B cell (primary cell): Measurements from ENCODE around the gene TPRN. TPM values are rescaled to one million over a fixed set of nuclear protein-coding genes. Genes with fewer than 3 reads are reported as not detected.

Source experiments
- ATAC-seq: fragments of 200-7000 bp; cut with Tn5 transposase; one replicate; pipeline ENCODE4 v1.10.0; 2021; ENCODE audit warnings: low read depth, mild to moderate bottlenecking, moderate number of reproducible peaks, moderate library complexity
- CTCF ChIA-PET: fragments of 350-600 bp; sonication (Branson Sonifier 250); formaldehyde crosslinking; loops from one replicate; lab custom pipeline; 2021; ENCODE audit warnings: antibody characterized with exemption, inconsistent platforms; lab: Charles Lee
- POLR2A ChIA-PET: fragments of 350-600 bp; sonication (Branson Sonifier 250); formaldehyde crosslinking; loops from one replicate; lab custom pipeline; 2021; ENCODE audit warnings: antibody characterized with exemption; lab: Charles Lee
- DNase-seq: peaks from one replicate; pipeline ENCODE4 v3.0.0; 2013
- H2AFZ ChIP-seq: 2 replicates; pipeline ENCODE4 v1.6.1; 2012; ENCODE audit warnings: mild to moderate bottlenecking, low read depth, low read length; ENCODE audit not compliant: insufficient read depth, poor library complexity, severe bottlenecking
- H3K27ac ChIP-seq, 2 donors: 1 replicate in 1 of 2; 2 replicates in 1 of 2; pipeline ENCODE4 v1.5.1; 2012 to 2013; ENCODE audit warnings: low read length in 2 of 2, mild to moderate bottlenecking in 2 of 2, moderate library complexity in 1 of 2
- H3K27me3 ChIP-seq, 4 experiments: fragments of 200-600 bp in 1 of 4; sonication (generic) in 1 of 4; replicated peaks in 1 of 4; 1 replicate in 2 of 4; 2 replicates in 2 of 4; pipeline versions ENCODE4 v1.6.1 to v1.7.0; 2013 to 2016; ENCODE audit warnings: low read length in 3 of 4, mild to moderate bottlenecking in 2 of 4, mixed read lengths in 1 of 4, moderate library complexity in 1 of 4; ENCODE audit not compliant: insufficient read depth in 4 of 4, control insufficient read depth in 3 of 4; ENCODE audit errors: control extremely low read depth in 1 of 4
- H3K36me3 ChIP-seq, 2 experiments: replicated peaks in 1 of 2; 1 replicate in 1 of 2; 2 replicates in 1 of 2; pipeline versions ENCODE4 v1.6.1 to v1.7.1; 2013; ENCODE audit warnings: low read length in 1 of 2; ENCODE audit not compliant: insufficient read depth in 2 of 2, control insufficient read depth in 1 of 2; ENCODE audit errors: control extremely low read depth in 1 of 2, extremely low read depth in 1 of 2
- H3K4me1 ChIP-seq, 2 donors: fragments of 200-600 bp in 1 of 2; sonication (generic) in 1 of 2; 1 replicate in 1 of 2; 2 replicates in 1 of 2; pipeline versions ENCODE4 v1.5.1 to v1.6.1; 2013 to 2017; ENCODE audit warnings: low read length in 2 of 2; ENCODE audit not compliant: control insufficient read depth in 2 of 2, insufficient read depth in 2 of 2
- H3K4me2 ChIP-seq: replicated peaks from 2 replicates; pipeline ENCODE3; 2012; ENCODE audit warnings: mild to moderate bottlenecking, low read depth, low read length; ENCODE audit not compliant: poor library complexity, severe bottlenecking
- H3K4me3 ChIP-seq, 5 experiments: fragments of 200-600 bp in 1 of 5; sonication (generic) in 1 of 5; 1 replicate in 3 of 5; 2 replicates in 2 of 5; pipeline versions ENCODE4 v1.5.1 to v1.7.0; 2011 to 2016; ENCODE audit warnings: low read length in 4 of 5, mild to moderate bottlenecking in 4 of 5, low read depth in 2 of 5, control low read depth in 1 of 5, moderate library complexity in 1 of 5; ENCODE audit not compliant: insufficient read depth in 1 of 5; ENCODE audit errors: control extremely low read depth in 1 of 5, extremely low read depth in 1 of 5
- H3K79me2 ChIP-seq: fragments of 200-600 bp; sonication (generic); one replicate; pipeline ENCODE4 v1.6.0; 2016; ENCODE audit warnings: low read length; ENCODE audit not compliant: control insufficient read depth, insufficient read depth
- H3K9ac ChIP-seq: fragments of 200-600 bp; sonication (generic); 2 replicates; pipeline ENCODE4 v1.6.1; 2017; ENCODE audit warnings: mild to moderate bottlenecking, low read length, moderate library complexity
- H3K9me3 ChIP-seq, 3 donors: one replicate each; pipeline versions ENCODE4 v1.6.1 to v1.7.1; 2013; ENCODE audit warnings: low read length in 2 of 3; ENCODE audit not compliant: control insufficient read depth in 2 of 3, insufficient read depth in 1 of 3; ENCODE audit errors: control extremely low read depth in 1 of 3
- H4K20me1 ChIP-seq: 2 replicates; pipeline ENCODE4 v1.6.0; 2012; ENCODE audit warnings: mild to moderate bottlenecking, low read length; ENCODE audit not compliant: insufficient read depth, control insufficient read depth, poor library complexity, severe bottlenecking
- H3K27ac Mint-ChIP-seq: one replicate; pipeline ENCODE4 v1.8.0; 2021; ENCODE audit warnings: mixed read lengths
- H3K27me3 Mint-ChIP-seq: one replicate; pipeline ENCODE4 v1.8.0; 2021; ENCODE audit warnings: mixed read lengths
- H3K4me1 Mint-ChIP-seq: one replicate; pipeline ENCODE4 v1.8.0; 2021; ENCODE audit warnings: mixed read lengths
- H3K4me3 Mint-ChIP-seq: one replicate; pipeline ENCODE4 v1.8.0; 2021; ENCODE audit warnings: mixed read lengths
- H3K9me3 Mint-ChIP-seq: one replicate; pipeline ENCODE4 v1.8.0; 2022; ENCODE audit warnings: mixed read lengths; ENCODE audit not compliant: insufficient read depth
- EZH2 ChIP-seq: IDR thresholded peaks from 2 replicates; pipeline ENCODE4 v1.6.1; 2012; ENCODE audit warnings: borderline replicate concordance, low read depth, mild to moderate bottlenecking, moderate library complexity, low read length; ENCODE audit not compliant: insufficient read depth, poor library complexity, severe bottlenecking
- WGBS: methylation state at CpG from one replicate; pipeline ENCODE4 v1.1.5; 2013; ENCODE audit warnings: missing lambda C conversion rate; ENCODE audit not compliant: insufficient coverage; 5-methylcytosine and 5-hydroxymethylcytosine counted together
- intact Hi-C: fragments of 100-400 bp; cut with micrococcal nuclease; formaldehyde crosslinking; loops from one replicate; pipeline ENCODE4 v1.10.0; 2022
- polyA plus RNA-seq: library from polyadenylated mRNA; depleted of rRNA; stranded (reverse); fragments of >200 nt; gene quantifications from 2 replicates; pipeline ENCODE4 v1.2.3, GENCODE V29; 2012
- total RNA-seq, 2 donors: library from RNA; stranded (reverse); fragments of 120-200 nt in 1 of 2; gene quantifications; 1 replicate in 1 of 2; 2 replicates in 1 of 2; pipeline versions ENCODE4 v1.2.3 to v1.2.4, GENCODE V29; 2013 to 2022
- TF ChIP-seq, protein P1 (sequence below): fragments of 200-600 bp; IDR thresholded peaks from one replicate; pipeline ENCODE4 v1.8.0; 2022; ENCODE audit warnings: antibody characterized with exemption, mild to moderate bottlenecking

TPRN gene
- total and polyA plus RNA-seq, 2 donors (not counting 1 experiment from before 2014, with no cell fraction given), result 5.7 to 16.3 TPM

DNA sequence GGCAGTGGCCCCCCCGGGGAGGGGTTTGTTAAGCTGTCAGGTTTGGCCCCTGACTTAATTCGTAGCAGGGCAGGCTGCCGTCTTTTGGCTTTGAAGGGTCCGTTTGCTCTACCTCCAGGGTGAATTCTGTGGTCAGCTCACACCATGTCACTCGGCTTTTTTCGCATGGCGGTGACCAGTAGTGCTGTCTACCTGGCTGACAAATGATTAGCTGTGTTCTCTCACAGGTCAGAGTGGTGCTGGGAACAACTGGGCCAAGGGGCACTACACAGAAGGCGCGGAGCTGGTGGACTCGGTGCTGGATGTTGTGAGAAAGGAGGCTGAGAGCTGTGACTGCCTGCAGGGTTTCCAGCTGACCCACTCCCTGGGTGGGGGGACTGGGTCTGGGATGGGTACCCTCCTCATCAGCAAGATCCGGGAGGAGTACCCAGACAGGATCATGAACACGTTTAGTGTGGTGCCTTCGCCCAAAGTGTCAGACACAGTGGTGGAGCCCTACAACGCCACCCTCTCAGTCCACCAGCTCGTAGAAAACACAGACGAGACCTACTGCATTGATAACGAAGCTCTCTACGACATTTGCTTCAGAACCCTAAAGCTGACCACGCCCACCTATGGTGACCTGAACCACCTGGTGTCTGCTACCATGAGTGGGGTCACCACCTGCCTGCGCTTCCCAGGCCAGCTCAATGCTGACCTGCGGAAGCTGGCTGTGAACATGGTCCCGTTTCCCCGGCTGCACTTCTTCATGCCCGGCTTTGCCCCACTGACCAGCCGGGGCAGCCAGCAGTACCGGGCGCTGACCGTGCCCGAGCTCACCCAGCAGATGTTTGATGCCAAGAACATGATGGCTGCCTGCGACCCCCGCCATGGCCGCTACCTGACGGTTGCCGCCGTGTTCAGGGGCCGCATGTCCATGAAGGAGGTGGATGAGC lies 42.0 kb upstream of the TPRN start:
- peak overlapping the region; percentile 5 to 76 (median 55) for H3K4me3 ChIP-seq
- peaks cover 50% of the 10 kb centered on the region for H4K20me1 ChIP-seq
- intact Hi-C loops, result no loop called here
- no peaks in the 10 kb centered on the region for H3K27me3 Mint-ChIP-seq
- peak overlapping the region; percentile 82 for H3K27ac Mint-ChIP-seq
- ChIA-PET CTCF (interaction anchor here (0.6 to 8.9 kb wide), 3 partner anchors 12 to 380 kb away, joined by 3 to 76 read pairs (median 8); partner anchors contain the start of genes CYSRT1, RNF208 and RNF224), POLR2A (interaction anchor here (0.6 to 2.1 kb wide), 7 partner anchors 11 to 250 kb away, joined by 3 to 15 read pairs (median 4); partner anchors contain the start of genes MAN1B1, PAXX and TOR4A)
- TF ChIP-seq, protein P1, sequence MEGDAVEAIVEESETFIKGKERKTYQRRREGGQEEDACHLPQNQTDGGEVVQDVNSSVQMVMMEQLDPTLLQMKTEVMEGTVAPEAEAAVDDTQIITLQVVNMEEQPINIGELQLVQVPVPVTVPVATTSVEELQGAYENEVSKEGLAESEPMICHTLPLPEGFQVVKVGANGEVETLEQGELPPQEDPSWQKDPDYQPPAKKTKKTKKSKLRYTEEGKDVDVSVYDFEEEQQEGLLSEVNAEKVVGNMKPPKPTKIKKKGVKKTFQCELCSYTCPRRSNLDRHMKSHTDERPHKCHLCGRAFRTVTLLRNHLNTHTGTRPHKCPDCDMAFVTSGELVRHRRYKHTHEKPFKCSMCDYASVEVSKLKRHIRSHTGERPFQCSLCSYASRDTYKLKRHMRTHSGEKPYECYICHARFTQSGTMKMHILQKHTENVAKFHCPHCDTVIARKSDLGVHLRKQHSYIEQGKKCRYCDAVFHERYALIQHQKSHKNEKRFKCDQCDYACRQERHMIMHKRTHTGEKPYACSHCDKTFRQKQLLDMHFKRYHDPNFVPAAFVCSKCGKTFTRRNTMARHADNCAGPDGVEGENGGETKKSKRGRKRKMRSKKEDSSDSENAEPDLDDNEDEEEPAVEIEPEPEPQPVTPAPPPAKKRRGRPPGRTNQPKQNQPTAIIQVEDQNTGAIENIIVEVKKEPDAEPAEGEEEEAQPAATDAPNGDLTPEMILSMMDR, result no peak
- no peak for TF ChIP-seq EZH2
- H3K4me1 Mint-ChIP-seq, result peaks cover 33% of the 10 kb centered on the region
- peaks cover 0 to 20% of the 10 kb centered on the region in 2 experiments for H3K36me3 ChIP-seq
- no peaks in the 10 kb centered on the region for H3K9me3 Mint-ChIP-seq
- peak overlapping the region; percentile 87 for H3K4me3 Mint-ChIP-seq
- H3K4me2 ChIP-seq, result peak overlapping the region; percentile 96
- DNase-seq (peak; percentile 34), ATAC-seq (no peak)
- H3K79me2 ChIP-seq, result peaks cover 51% of the 10 kb centered on the region
- no peaks in the 10 kb centered on the region for H3K9me3 ChIP-seq
- H3K27ac ChIP-seq, result peak overlapping the region in 1 of 2 donors; percentile 38
- H3K9ac ChIP-seq, result peak overlapping the region; percentile 80
- H3K27me3 ChIP-seq, result no peaks in the 10 kb centered on the region
- 92% methylated on average over 33 of the region's 36 CpGs for WGBS
- H3K4me1 ChIP-seq, result peaks cover 18 to 38% of the 10 kb centered on the region in 2 donors
- H2AFZ ChIP-seq, result no peak overlapping the region
